ENCODE results near the gene ABCC2.

- TF ChIP-seq CTCF (IDR thresholded peaks at IDR 0.05 in 2 of 3, conservative IDR thresholded peaks at IDR 0.05 in 1 of 3; ENCODE audit: insufficient read depth in 2 of 3, low read depth in 1 of 3, low read length in 3 of 3) (no peak), RBM25 (IDR thresholded peaks at IDR 0.05; ENCODE audit: low read depth, low read length, severe bottlenecking) (no peak), GATAD2A (IDR thresholded peaks at IDR 0.05) (no peak)
Observed at GRCh38 chr10:99807786-99808185, 25.3 kb downstream of the ABCC2 start.
